Esophagus muscularis mucosa (tissue), 4 donors: Measurements from ENCODE around the gene PCNX2. TPM values are rescaled to one million over a fixed set of nuclear protein-coding genes. Genes with fewer than 3 reads are reported as not detected.
"Not testable (repeated sequence)": the region's sequence is repeated elsewhere in the genome, so short reads cannot be mapped to it uniquely, and the experiment has no call there.

Experiments
- DNase-seq: peaks from one replicate; pipeline ENCODE4 v3.0.0-alpha.2; 2017; ENCODE audit errors: extremely low spot score
- H3K27ac ChIP-seq, 4 donors: fragments of 200-600 bp; sonication (generic); replicated peaks in 1 of 4; 1 replicate in 3 of 4; 2 replicates in 1 of 4; pipeline ENCODE4 v1.5.1; 2016 to 2019; ENCODE audit warnings: mild to moderate bottlenecking in 1 of 4
- H3K27me3 ChIP-seq, 4 donors: fragments of 200-600 bp; sonication (generic); one replicate each; pipeline versions ENCODE4 v1.5.1 to v1.6.0; 2016 to 2019
- H3K36me3 ChIP-seq, 4 donors: fragments of 200-600 bp; sonication (generic); one replicate each; pipeline ENCODE4 v1.5.1; 2016 to 2019
- H3K4me1 ChIP-seq, 4 donors: fragments of 200-600 bp; sonication (generic); one replicate each; pipeline ENCODE4 v1.5.1; 2016 to 2019
- H3K4me3 ChIP-seq, 4 donors: fragments of 200-600 bp; sonication (generic); 1 replicate in 2 of 4; 2 replicates in 2 of 4; pipeline ENCODE4 v1.5.1; 2016 to 2019; ENCODE audit warnings: mild to moderate bottlenecking in 4 of 4, moderate library complexity in 1 of 4
- H3K9me3 ChIP-seq, 4 donors: fragments of 200-600 bp; sonication (generic); 1 replicate in 3 of 4; 2 replicates in 1 of 4; pipeline ENCODE4 v1.5.1; 2016 to 2019
- CTCF ChIP-seq, 3 experiments: fragments of 200-600 bp in 2 of 3; fragments of 450-650 bp in 1 of 3; sonication (generic) in 2 of 3; IDR thresholded peaks; one replicate each; pipeline ENCODE4 v1.5.1; 2017 to 2019; ENCODE audit warnings: antibody characterized with exemption in 3 of 3, mild to moderate bottlenecking in 2 of 3, moderate library complexity in 1 of 3
- EP300 ChIP-seq: sonication (generic); formaldehyde crosslinking; IDR thresholded peaks from one replicate; pipeline ENCODE4 v1.6.1; 2017; ENCODE audit warnings: antibody characterized with exemption
- POLR2A ChIP-seq: fragments of 450-650 bp; IDR thresholded peaks from one replicate; pipeline ENCODE4 v1.6.1; 2017; ENCODE audit warnings: antibody characterized with exemption, moderate library complexity, mild to moderate bottlenecking, low read depth
- POLR2AphosphoS5 ChIP-seq, 2 donors: sonication (generic); formaldehyde crosslinking; IDR thresholded peaks; one replicate each; pipeline ENCODE4 v1.6.1; 2017; ENCODE audit warnings: antibody characterized with exemption in 2 of 2
- WGBS: methylation state at CpG from one replicate; pipeline ENCODE4 v1.1.5; 2018; 5-methylcytosine and 5-hydroxymethylcytosine counted together
- intact Hi-C: fragments of 100-400 bp; cut with DNase I; formaldehyde crosslinking; loops from one replicate; pipeline ENCODE4 v1.15.1; 2023
- total RNA-seq, 4 donors: library from RNA; depleted of rRNA; stranded (reverse); fragments of >200 nt; gene quantifications; one replicate each; pipeline versions ENCODE4 v1.1.0 to v1.2.1, GENCODE V29; 2016

PCNX2 gene
- total RNA-seq, 4 donors from 2014 or later, result 5.7 to 23.3 (median 7.9) TPM

GRCh38 chr1:233112186-233113008, 183.1 kb downstream of the PCNX2 start:
- DNase-seq, result no peak
- 73% methylated on average over 5 of the region's 6 CpGs for WGBS
- peak overlapping the region; percentile 59 to 70 (median 64) for H3K27ac ChIP-seq

GRCh38 chr1:233111731-233112130, 183.8 kb downstream of the PCNX2 start:
- WGBS, result 100% methylated on average over 2 of the region's 2 CpGs

More at GRCh38 chr1:233112186-233113008, 183.1 kb downstream of the PCNX2 start:
- no peak for TF ChIP-seq POLR2AphosphoS5 (IDR thresholded peaks at IDR 0.05)
- TF ChIP-seq POLR2A, result no peak
- no peak for TF ChIP-seq EP300
- TF ChIP-seq CTCF (IDR thresholded peaks at IDR 0.05), result no peak
- H3K4me3 ChIP-seq, result no peak overlapping the region
- intact Hi-C loops, result no loop called here
- no peaks in the 10 kb centered on the region for H3K9me3 ChIP-seq
- no peaks in the 10 kb centered on the region for H3K27me3 ChIP-seq
- peaks cover 15 to 20% (median 16%) of the 10 kb centered on the region in 4 donors for H3K4me1 ChIP-seq
- no peaks in the 10 kb centered on the region for H3K36me3 ChIP-seq

GRCh38 chr1:233109096-233109495, 186.4 kb downstream of the PCNX2 start:
- intact Hi-C loops, result no loop called here
- 84% methylated on average over 6 of the region's 6 CpGs for WGBS
- no peaks in the 10 kb centered on the region for H3K9me3 ChIP-seq

More at GRCh38 chr1:233111731-233112130, 183.8 kb downstream of the PCNX2 start:
- H3K36me3 ChIP-seq, result no peaks in the 10 kb centered on the region
- intact Hi-C loops, result no loop called here
- no peak for DNase-seq
- H3K27me3 ChIP-seq, result no peaks in the 10 kb centered on the region
- no peak for TF ChIP-seq CTCF (IDR thresholded peaks at IDR 0.05)
- no peak for TF ChIP-seq EP300
- TF ChIP-seq POLR2AphosphoS5 (IDR thresholded peaks at IDR 0.05), result no peak
- TF ChIP-seq POLR2A, result no peak
- no peak overlapping the region for H3K27ac ChIP-seq
- no peaks in the 10 kb centered on the region for H3K9me3 ChIP-seq
- H3K4me3 ChIP-seq, result no peak overlapping the region
- H3K4me1 ChIP-seq, result peaks cover 15 to 20% (median 17%) of the 10 kb centered on the region in 4 donors

GRCh38 chr1:233107716-233108130, 187.8 kb downstream of the PCNX2 start:
- H3K4me1 ChIP-seq, intact Hi-C loops, H3K4me3 ChIP-seq, H3K27me3 ChIP-seq, H3K27ac ChIP-seq, H3K36me3 ChIP-seq, H3K9me3 ChIP-seq, DNase-seq: not testable (repeated sequence)
- WGBS, result 79% methylated on average over 6 of the region's 6 CpGs

More at GRCh38 chr1:233109096-233109495, 186.4 kb downstream of the PCNX2 start:
- Histone ChIP-seq H3K27ac (no peak overlapping the region), H3K4me1 (peaks cover 10 to 20% (median 16%) of the 10 kb centered on the region in 4 donors), H3K27me3 (no peaks in the 10 kb centered on the region), H3K4me3 (no peak overlapping the region), H3K36me3 (no peaks in the 10 kb centered on the region)
- no peak for DNase-seq
- no peak for TF ChIP-seq EP300
- no peak for TF ChIP-seq POLR2AphosphoS5 (IDR thresholded peaks at IDR 0.05)
- TF ChIP-seq CTCF (IDR thresholded peaks at IDR 0.05), result no peak
- TF ChIP-seq POLR2A, result no peak

GRCh38 chr1:233107130-233107660, 188.3 kb downstream of the PCNX2 start:
- Histone ChIP-seq H3K9me3 (no peaks in the 10 kb centered on the region), H3K4me3 (no peak overlapping the region), H3K27me3 (no peaks in the 10 kb centered on the region), H3K36me3 (no peaks in the 10 kb centered on the region), H3K27ac (no peak overlapping the region), H3K4me1 (peaks cover 0 to 9% (median 3%) of the 10 kb centered on the region in 4 donors)
- intact Hi-C loops, result no loop called here
- DNase-seq, result no peak
- TF ChIP-seq EP300, result no peak
- TF ChIP-seq POLR2A, result no peak
- no peak for TF ChIP-seq POLR2AphosphoS5 (IDR thresholded peaks at IDR 0.05)
- TF ChIP-seq CTCF (IDR thresholded peaks at IDR 0.05), result no peak
- WGBS, result 72% methylated on average over 1 of the region's 1 CpG
